ENCODE measurements around the gene TMPRSS4. TPM values are rescaled to one million over a fixed set of nuclear protein-coding genes. Genes with fewer than 3 reads are reported as not detected.

TMPRSS4 gene
- polyA plus RNA-seq, 3 donors: not detected

GRCh38 chr11:118056806-118057205 lies 20.1 kb upstream of the TMPRSS4 start:
- H3K36me3 ChIP-seq (replicated peaks in 1 of 2; ENCODE audit: control insufficient read depth in 1 of 2, insufficient read depth in 2 of 2, low read length in 2 of 2): no peaks in the 10 kb centered on the region
- no peaks in the 10 kb centered on the region for H3K79me2 ChIP-seq (ENCODE audit: insufficient read depth, low read length)
- H3K27ac Mint-ChIP-seq: peak overlapping the region in 2 of 7 donors; percentile 37 to 43
- H3K4me1 Mint-ChIP-seq: peaks cover 45% of the 10 kb centered on the region
- peaks cover 8 to 28% (median 10%) of the 10 kb centered on the region in 3 donors for H3K27me3 Mint-ChIP-seq (ENCODE audit: low read depth in 3 of 3)
- no peak overlapping the region for H3K4me2 ChIP-seq (replicated peaks; ENCODE audit: extremely low read depth, low read length, poor library complexity, severe bottlenecking)
- H3K27me3 ChIP-seq (ENCODE audit: control insufficient read depth in 2 of 2, insufficient read depth in 2 of 2, low read length in 2 of 2): no peaks in the 10 kb centered on the region
- H3K36me3 Mint-ChIP-seq: peaks cover 0 to 2% of the 10 kb centered on the region in 2 donors
- DNase-seq: no peak
- WGBS (ENCODE audit: insufficient coverage): 13% methylated on average over 8 of the region's 8 CpGs
- H4K20me1 ChIP-seq (ENCODE audit: insufficient read depth, low read length): no peaks in the 10 kb centered on the region
- H3K4me3 ChIP-seq (replicated peaks in 1 of 3; ENCODE audit: low read depth in 2 of 3, low read length in 3 of 3): no peak overlapping the region
- intact Hi-C loops (cut with micrococcal nuclease): loop anchor here in 1 of 2 donors (10.0 kb wide), 1 partner anchor 62 kb away; no protein-coding TSS in a partner anchor
- peaks cover 15 to 20% of the 10 kb centered on the region in 2 donors for H3K4me1 ChIP-seq (ENCODE audit: control insufficient read depth in 1 of 2, insufficient read depth in 2 of 2, low read length in 2 of 2)
- no peak overlapping the region for H3K27ac ChIP-seq (ENCODE audit: low read depth in 1 of 2, low read length in 2 of 2)
- no peak for TF ChIP-seq CTCF (IDR thresholded peaks at IDR 0.05)
- no peak overlapping the region for H2AFZ ChIP-seq (ENCODE audit: insufficient read depth, low read depth, low read length, poor library complexity, severe bottlenecking)
- H3K9me3 ChIP-seq (replicated peaks in 1 of 2; ENCODE audit: control insufficient read depth in 1 of 2, insufficient read depth in 1 of 2, low read length in 2 of 2): no peaks in the 10 kb centered on the region
- peaks cover 0 to 1% (median 0%) of the 10 kb centered on the region in 7 donors for H3K9me3 Mint-ChIP-seq
- H3K4me3 Mint-ChIP-seq: peak overlapping the region; percentile 7 to 64
- H3K9ac ChIP-seq (ENCODE audit: insufficient read depth, low read length, poor library complexity, severe bottlenecking): no peak overlapping the region

- Histone ChIP-seq H2AFZ (ENCODE audit: insufficient read depth, low read depth, low read length, poor library complexity, severe bottlenecking) (no peak overlapping the region), H4K20me1 (ENCODE audit: insufficient read depth, low read length) (no peaks in the 10 kb centered on the region), H3K9ac (ENCODE audit: insufficient read depth, low read length, poor library complexity, severe bottlenecking) (no peak overlapping the region), H3K36me3 (replicated peaks in 1 of 2; ENCODE audit: control insufficient read depth in 1 of 2, insufficient read depth in 2 of 2, low read length in 2 of 2) (no peaks in the 10 kb centered on the region), H3K9me3 (replicated peaks in 1 of 2; ENCODE audit: control insufficient read depth in 1 of 2, insufficient read depth in 1 of 2, low read length in 2 of 2) (no peaks in the 10 kb centered on the region), H3K4me2 (replicated peaks; ENCODE audit: extremely low read depth, low read length, poor library complexity, severe bottlenecking) (no peak overlapping the region), H3K4me3 (replicated peaks in 1 of 3; ENCODE audit: low read depth in 2 of 3, low read length in 3 of 3) (no peak overlapping the region), H3K79me2 (ENCODE audit: insufficient read depth, low read length) (no peaks in the 10 kb centered on the region), H3K4me1 (ENCODE audit: control insufficient read depth in 1 of 2, insufficient read depth in 2 of 2, low read length in 2 of 2) (peaks cover 10 to 13% of the 10 kb centered on the region in 2 donors), H3K27ac (ENCODE audit: low read depth in 1 of 2, low read length in 2 of 2) (no peak overlapping the region), H3K27me3 (ENCODE audit: control insufficient read depth in 2 of 2, insufficient read depth in 2 of 2, low read length in 2 of 2) (no peaks in the 10 kb centered on the region)
- peaks cover 0 to 1% (median 0%) of the 10 kb centered on the region in 7 donors for H3K9me3 Mint-ChIP-seq
- no peak for TF ChIP-seq CTCF (IDR thresholded peaks at IDR 0.05)
- no peak for DNase-seq
- H3K4me3 Mint-ChIP-seq: peak overlapping the region; percentile 7 to 64
- H3K4me1 Mint-ChIP-seq: peaks cover 38% of the 10 kb centered on the region
- peaks cover 0 to 2% of the 10 kb centered on the region in 2 donors for H3K36me3 Mint-ChIP-seq
- H3K27me3 Mint-ChIP-seq (ENCODE audit: low read depth in 3 of 3): peaks cover 8 to 26% (median 10%) of the 10 kb centered on the region in 3 donors
- H3K27ac Mint-ChIP-seq: peak overlapping the region in 1 of 7 donors; percentile 6
- WGBS (ENCODE audit: insufficient coverage): 92% methylated on average over 9 of the region's 14 CpGs
- intact Hi-C loops (cut with micrococcal nuclease): loop anchor here in 1 of 2 donors (10.0 kb wide), 1 partner anchor 63 kb away; no protein-coding TSS in a partner anchor
Observed at GRCh38 chr11:118057251-118058145, 19.4 kb upstream of the TMPRSS4 start.

All from CD14-positive monocyte (primary cell).